Astrocyte (in vitro differentiated cells and primary cell): ENCODE measurements around the gene SLC38A8. TPM values are rescaled to one million over a fixed set of nuclear protein-coding genes. Genes with fewer than 3 reads are reported as not detected.

Experiments used
- DNase-seq: peaks from one replicate; pipeline ENCODE4 v3.0.0-alpha.2; 2010; ENCODE audit warnings: low read depth
- FAIRE-seq: peaks from 2 replicates; lab custom pipeline; 2011; peaks lifted over from hg19 to GRCh38; lab: Jason Lieb, UNC
- H2AFZ ChIP-seq: 2 replicates; pipeline ENCODE4 v1.6.0; 2012; ENCODE audit warnings: low read depth, low read length, inconsistent platforms
- H3K27ac ChIP-seq: 2 replicates; pipeline ENCODE4 v1.5.1; 2011; ENCODE audit warnings: low read depth, low read length, inconsistent platforms
- H3K27me3 ChIP-seq: 2 replicates; pipeline ENCODE4 v1.6.0; 2011; ENCODE audit warnings: low read length, inconsistent platforms; ENCODE audit not compliant: insufficient read depth
- H3K36me3 ChIP-seq: 2 replicates; pipeline ENCODE4 v1.5.1; 2011; ENCODE audit warnings: low read length, inconsistent platforms; ENCODE audit not compliant: insufficient read depth
- H3K4me1 ChIP-seq: 2 replicates; pipeline ENCODE4 v1.5.1; 2011; ENCODE audit warnings: low read length, inconsistent platforms; ENCODE audit not compliant: insufficient read depth
- H3K4me2 ChIP-seq: 2 replicates; pipeline ENCODE4 v1.6.0; 2012; ENCODE audit warnings: low read length, inconsistent platforms
- H3K4me3 ChIP-seq: 2 replicates; pipeline ENCODE4 v1.5.1; 2011; ENCODE audit warnings: low read depth, mild to moderate bottlenecking, low read length, inconsistent platforms; ENCODE audit not compliant: insufficient read depth
- H3K79me2 ChIP-seq: 2 replicates; pipeline ENCODE4 v1.6.0; 2012; ENCODE audit warnings: mild to moderate bottlenecking, low read length, inconsistent platforms; ENCODE audit not compliant: insufficient read depth
- H3K9ac ChIP-seq: 2 replicates; pipeline ENCODE4 v1.6.0; 2012; ENCODE audit warnings: mild to moderate bottlenecking, low read length, inconsistent platforms
- H3K9me3 ChIP-seq: 2 replicates; pipeline ENCODE4 v1.5.1; 2012; ENCODE audit warnings: low read depth, mild to moderate bottlenecking, low read length, inconsistent platforms; ENCODE audit not compliant: insufficient read depth
- H4K20me1 ChIP-seq: 2 replicates; pipeline ENCODE4 v1.6.0; 2012; ENCODE audit warnings: low read length, inconsistent platforms; ENCODE audit not compliant: insufficient read depth
- H3K27ac Mint-ChIP-seq: one replicate; pipeline ENCODE4 v1.8.0; 2021; ENCODE audit warnings: mild to moderate bottlenecking, mixed read lengths; ENCODE audit not compliant: unreplicated experiment
- H3K27me3 Mint-ChIP-seq: one replicate; pipeline ENCODE4 v1.8.0; 2021; ENCODE audit warnings: low read depth, mixed read lengths; ENCODE audit not compliant: unreplicated experiment
- H3K36me3 Mint-ChIP-seq: one replicate; pipeline ENCODE4 v1.8.0; 2021; ENCODE audit warnings: low read depth, mixed read lengths; ENCODE audit not compliant: unreplicated experiment
- H3K4me1 Mint-ChIP-seq: one replicate; pipeline ENCODE4 v1.8.0; 2021; ENCODE audit warnings: low read depth, mixed read lengths; ENCODE audit not compliant: unreplicated experiment
- H3K4me3 Mint-ChIP-seq: one replicate; pipeline ENCODE4 v1.8.0; 2021; ENCODE audit warnings: mild to moderate bottlenecking, moderate library complexity, mixed read lengths; ENCODE audit not compliant: unreplicated experiment
- H3K9me3 Mint-ChIP-seq: one replicate; pipeline ENCODE4 v1.8.0; 2021; ENCODE audit warnings: mild to moderate bottlenecking, mixed read lengths; ENCODE audit not compliant: unreplicated experiment
- EZH2 ChIP-seq: IDR thresholded peaks from 2 replicates; pipeline ENCODE4 v1.6.1; 2012; ENCODE audit warnings: mild to moderate bottlenecking, low read length, inconsistent platforms; ENCODE audit not compliant: insufficient read depth
- total RNA-seq: library from RNA; stranded (reverse); gene quantifications from 2 replicates; pipeline ENCODE4 v1.2.1, GENCODE V29; 2021
- TF ChIP-seq, protein P1 (sequence below): IDR thresholded peaks from 2 replicates; pipeline ENCODE4 v1.5.1; 2011; ENCODE audit warnings: low read depth, mild to moderate bottlenecking, inconsistent platforms, low read length, moderate library complexity; ENCODE audit not compliant: insufficient read depth

The SLC38A8 gene
- total RNA-seq, 1 donor from 2014 or later = not detected

DNA sequence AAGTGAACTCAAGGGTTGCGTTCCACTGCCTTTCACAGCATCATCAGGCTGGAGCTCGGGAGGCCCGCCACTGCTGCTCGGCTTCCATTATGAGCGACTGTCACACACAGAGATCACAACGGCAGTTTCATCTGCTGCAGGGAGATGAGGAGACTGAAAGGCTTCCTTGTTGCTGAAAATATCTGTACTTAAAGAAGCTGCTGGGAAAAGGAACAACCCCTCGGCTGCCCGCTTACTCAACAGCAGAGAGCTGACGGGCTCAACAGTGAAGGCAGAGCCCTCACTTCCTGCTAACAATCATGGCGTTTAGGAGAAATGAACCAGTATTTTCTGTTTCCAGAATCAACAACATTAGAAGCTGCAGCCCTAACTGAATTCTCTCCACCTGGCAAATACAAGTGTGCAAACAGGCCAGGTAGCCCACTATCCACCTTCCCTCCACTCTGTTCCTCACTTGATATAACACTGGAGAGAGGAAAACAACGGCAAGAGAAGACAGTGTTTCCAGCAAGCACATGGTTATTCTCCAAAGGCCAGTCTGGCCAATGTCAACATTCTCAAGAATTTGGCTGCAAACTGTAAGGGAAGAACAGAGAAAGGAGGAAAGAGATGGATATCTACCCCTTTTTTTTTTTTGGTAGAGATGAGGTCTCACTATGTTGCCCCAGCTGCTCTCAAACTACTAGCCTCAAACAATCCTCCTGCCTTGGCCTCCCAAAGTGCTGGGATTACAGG is 40.4 kb upstream of the SLC38A8 start:
- Histone ChIP-seq H3K27ac (no peak overlapping the region), H3K27me3 (no peaks in the 10 kb centered on the region), H3K4me1 (no peaks in the 10 kb centered on the region), H3K4me3 (no peak overlapping the region), H3K36me3 (peaks cover 45% of the 10 kb centered on the region), H4K20me1 (peaks cover 36% of the 10 kb centered on the region), H3K9ac (no peak overlapping the region), H3K9me3 (no peaks in the 10 kb centered on the region), H2AFZ (no peak overlapping the region), H3K4me2 (no peak overlapping the region), H3K79me2 (peaks cover 17% of the 10 kb centered on the region)
- FAIRE-seq = no peak
- no peaks in the 10 kb centered on the region for H3K27me3 Mint-ChIP-seq
- no peaks in the 10 kb centered on the region for H3K9me3 Mint-ChIP-seq
- H3K36me3 Mint-ChIP-seq = peaks cover 10% of the 10 kb centered on the region
- no peak for DNase-seq
- no peak overlapping the region for H3K4me3 Mint-ChIP-seq
- no peaks in the 10 kb centered on the region for H3K4me1 Mint-ChIP-seq
- TF ChIP-seq EZH2 = no peak
- H3K27ac Mint-ChIP-seq = no peak overlapping the region

- Histone ChIP-seq H3K4me1 (no peaks in the 10 kb centered on the region), H3K27me3 (no peaks in the 10 kb centered on the region), H3K27ac (no peak overlapping the region), H3K9me3 (no peaks in the 10 kb centered on the region), H3K9ac (no peak overlapping the region), H3K4me3 (no peak overlapping the region), H3K4me2 (no peak overlapping the region), H2AFZ (no peak overlapping the region), H3K79me2 (peaks cover 17% of the 10 kb centered on the region), H3K36me3 (peaks cover 40% of the 10 kb centered on the region), H4K20me1 (peaks cover 41% of the 10 kb centered on the region)
- DNase-seq (no peak), FAIRE-seq (no peak)
- Mint-ChIP-seq H3K4me1 (no peaks in the 10 kb centered on the region), H3K9me3 (peaks cover 3% of the 10 kb centered on the region), H3K36me3 (peaks cover 17% of the 10 kb centered on the region), H3K27ac (no peak overlapping the region), H3K4me3 (no peak overlapping the region), H3K27me3 (no peaks in the 10 kb centered on the region)
- TF ChIP-seq, protein P1, sequence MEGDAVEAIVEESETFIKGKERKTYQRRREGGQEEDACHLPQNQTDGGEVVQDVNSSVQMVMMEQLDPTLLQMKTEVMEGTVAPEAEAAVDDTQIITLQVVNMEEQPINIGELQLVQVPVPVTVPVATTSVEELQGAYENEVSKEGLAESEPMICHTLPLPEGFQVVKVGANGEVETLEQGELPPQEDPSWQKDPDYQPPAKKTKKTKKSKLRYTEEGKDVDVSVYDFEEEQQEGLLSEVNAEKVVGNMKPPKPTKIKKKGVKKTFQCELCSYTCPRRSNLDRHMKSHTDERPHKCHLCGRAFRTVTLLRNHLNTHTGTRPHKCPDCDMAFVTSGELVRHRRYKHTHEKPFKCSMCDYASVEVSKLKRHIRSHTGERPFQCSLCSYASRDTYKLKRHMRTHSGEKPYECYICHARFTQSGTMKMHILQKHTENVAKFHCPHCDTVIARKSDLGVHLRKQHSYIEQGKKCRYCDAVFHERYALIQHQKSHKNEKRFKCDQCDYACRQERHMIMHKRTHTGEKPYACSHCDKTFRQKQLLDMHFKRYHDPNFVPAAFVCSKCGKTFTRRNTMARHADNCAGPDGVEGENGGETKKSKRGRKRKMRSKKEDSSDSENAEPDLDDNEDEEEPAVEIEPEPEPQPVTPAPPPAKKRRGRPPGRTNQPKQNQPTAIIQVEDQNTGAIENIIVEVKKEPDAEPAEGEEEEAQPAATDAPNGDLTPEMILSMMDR = no peak
- TF ChIP-seq EZH2 = no peak
Observed at GRCh38 chr16:84082110-84082509, 39.5 kb upstream of the SLC38A8 start.

DNA sequence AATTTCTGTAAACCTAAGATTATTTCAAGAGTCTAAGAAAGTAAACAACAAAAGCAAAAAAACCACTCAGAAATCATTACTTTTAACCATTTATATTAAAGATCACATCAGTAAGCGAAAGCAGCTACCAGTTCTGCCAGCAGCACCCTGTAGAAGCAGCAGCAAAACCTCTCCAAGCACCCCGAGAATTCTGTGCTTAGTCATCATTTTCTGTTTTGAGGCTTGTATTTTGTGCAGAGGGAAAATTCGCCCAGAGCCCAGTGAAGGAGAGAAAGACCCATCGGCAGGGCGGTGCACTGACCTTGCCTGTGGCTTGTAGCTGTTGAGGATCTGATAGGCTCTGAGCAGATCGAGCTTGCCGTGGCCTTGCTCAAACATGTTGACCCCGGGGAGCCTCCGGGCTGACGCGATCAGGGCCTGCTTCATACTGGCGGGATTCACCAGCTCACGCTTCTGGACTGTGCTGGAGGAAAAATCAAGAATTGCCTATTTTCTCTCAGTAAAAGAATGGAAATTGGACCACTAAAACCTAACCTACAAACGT is 38.9 kb upstream of the SLC38A8 start:
- Mint-ChIP-seq H3K4me3 (no peak overlapping the region), H3K27ac (no peak overlapping the region), H3K36me3 (peaks cover 17% of the 10 kb centered on the region), H3K4me1 (no peaks in the 10 kb centered on the region), H3K27me3 (no peaks in the 10 kb centered on the region), H3K9me3 (peaks cover 3% of the 10 kb centered on the region)
- FAIRE-seq (no peak), DNase-seq (no peak)
- Histone ChIP-seq H3K27ac (no peak overlapping the region), H2AFZ (no peak overlapping the region), H3K79me2 (peaks cover 17% of the 10 kb centered on the region), H3K36me3 (peaks cover 36% of the 10 kb centered on the region), H3K27me3 (no peaks in the 10 kb centered on the region), H3K4me1 (no peaks in the 10 kb centered on the region), H3K9me3 (no peaks in the 10 kb centered on the region), H3K4me3 (no peak overlapping the region), H3K4me2 (no peak overlapping the region), H4K20me1 (peaks cover 47% of the 10 kb centered on the region), H3K9ac (no peak overlapping the region)
- no peak for TF ChIP-seq EZH2
- TF ChIP-seq, protein P1 = no peak
